Neuronal stem cell (in vitro differentiated cells): Measurements from ENCODE around the gene EFR3B.

Experiments
- DNase-seq: peaks from one replicate; pipeline ENCODE4 v3.0.0-alpha.2; 2013; ENCODE audit warnings: low spot score
- H2AFZ ChIP-seq: one replicate; pipeline ENCODE4 v1.6.1; 2013; ENCODE audit warnings: mild to moderate bottlenecking, low read length, inconsistent platforms
- H2AK5ac ChIP-seq: 2 replicates; pipeline ENCODE4 v1.6.1; 2013; ENCODE audit warnings: low read depth, mild to moderate bottlenecking, inconsistent platforms, low read length, moderate library complexity, mixed read lengths
- H2BK120ac ChIP-seq: 2 replicates; pipeline ENCODE4 v1.6.1; 2013; ENCODE audit warnings: low read depth, mild to moderate bottlenecking, inconsistent platforms, low read length, moderate library complexity, mixed read lengths
- H2BK12ac ChIP-seq: one replicate; pipeline ENCODE4 v1.6.1; 2013; ENCODE audit warnings: low read length, inconsistent platforms
- H2BK15ac ChIP-seq: 2 replicates; pipeline ENCODE4 v1.6.1; 2013; ENCODE audit warnings: mild to moderate bottlenecking, low read length, inconsistent platforms, mixed read lengths
- H2BK5ac ChIP-seq: one replicate; pipeline ENCODE4 v1.6.1; 2013; ENCODE audit warnings: inconsistent platforms, mild to moderate bottlenecking, low read length, moderate library complexity
- H3K14ac ChIP-seq: one replicate; pipeline ENCODE4 v1.6.1; 2013; ENCODE audit warnings: low read length, inconsistent platforms
- H3K18ac ChIP-seq: 2 replicates; pipeline ENCODE4 v1.6.1; 2013; ENCODE audit warnings: low read length, inconsistent platforms
- H3K23ac ChIP-seq: 2 replicates; pipeline ENCODE4 v1.6.1; 2013; ENCODE audit warnings: low read depth, mild to moderate bottlenecking, mixed read lengths, low read length, inconsistent platforms; ENCODE audit not compliant: poor library complexity
- H3K27ac ChIP-seq: replicated peaks from 3 replicates; pipeline ENCODE4 v1.5.1; 2013; ENCODE audit warnings: low read length, inconsistent platforms
- H3K27me3 ChIP-seq, 3 experiments: 2 replicates each; pipeline ENCODE4 v1.6.1; 2013; ENCODE audit warnings: low read length in 3 of 3, mild to moderate bottlenecking in 2 of 3, inconsistent platforms in 1 of 3, low read depth in 1 of 3, mixed read lengths in 1 of 3, moderate library complexity in 1 of 3; ENCODE audit not compliant: control insufficient read depth in 3 of 3, insufficient read depth in 3 of 3
- H3K36me3 ChIP-seq, 2 donors: replicated peaks in 1 of 2; 2 replicates each; pipeline ENCODE4 v1.6.1; 2013; ENCODE audit warnings: low read length in 2 of 2; ENCODE audit not compliant: control insufficient read depth in 2 of 2, insufficient read depth in 2 of 2
- H3K4ac ChIP-seq: 2 replicates; pipeline ENCODE4 v1.6.1; 2013; ENCODE audit warnings: inconsistent platforms, mild to moderate bottlenecking, low read length, moderate library complexity
- H3K4me1 ChIP-seq, 2 donors: 1 replicate in 1 of 2; 2 replicates in 1 of 2; pipeline ENCODE4 v1.6.1; 2013; ENCODE audit warnings: low read length in 2 of 2, low read depth in 1 of 2; ENCODE audit not compliant: control insufficient read depth in 2 of 2, insufficient read depth in 1 of 2
- H3K4me2 ChIP-seq: one replicate; pipeline ENCODE4 v1.6.1; 2013; ENCODE audit warnings: mild to moderate bottlenecking, low read length, inconsistent platforms; ENCODE audit not compliant: insufficient read depth, poor library complexity, severe bottlenecking
- H3K4me3 ChIP-seq, 2 donors: 2 replicates each; pipeline ENCODE4 v1.5.1; 2013; ENCODE audit warnings: low read length in 2 of 2, mild to moderate bottlenecking in 2 of 2, inconsistent platforms in 1 of 2, moderate library complexity in 1 of 2
- H3K79me1 ChIP-seq: one replicate; pipeline ENCODE4 v1.6.1; 2013; ENCODE audit warnings: low read depth, mild to moderate bottlenecking, inconsistent platforms, low read length, moderate library complexity
- H3K9ac ChIP-seq: one replicate; pipeline ENCODE4 v1.6.1; 2013; ENCODE audit warnings: mild to moderate bottlenecking, low read depth, low read length, inconsistent platforms; ENCODE audit not compliant: poor library complexity
- H3K9me3 ChIP-seq, 2 donors: replicated peaks in 1 of 2; 2 replicates each; pipeline versions ENCODE3 to v1.6.1; 2013; ENCODE audit warnings: low read length in 2 of 2, mild to moderate bottlenecking in 2 of 2, inconsistent platforms in 1 of 2, low read depth in 1 of 2, mixed read lengths in 1 of 2, moderate library complexity in 1 of 2; ENCODE audit not compliant: control insufficient read depth in 2 of 2, insufficient read depth in 1 of 2
- H4K8ac ChIP-seq: one replicate; pipeline ENCODE4 v1.6.1; 2013; ENCODE audit warnings: low read depth, mild to moderate bottlenecking, inconsistent platforms, low read length, moderate library complexity
- H4K91ac ChIP-seq: one replicate; pipeline ENCODE4 v1.6.1; 2013; ENCODE audit warnings: low read length, low read depth, mild to moderate bottlenecking, inconsistent platforms; ENCODE audit not compliant: poor library complexity
- WGBS, 2 donors: extraction: QIAGEN DNeasy Blood & Tissue Kit; methylation state at CpG; one replicate each; pipeline ENCODE4 v1.1.7; 2013; ENCODE audit warnings: missing lambda C conversion rate in 2 of 2, mixed read lengths in 1 of 2; ENCODE audit not compliant: insufficient read length in 2 of 2, insufficient replicate concordance in 1 of 2; ENCODE audit errors: extremely low coverage in 2 of 2; 5-methylcytosine and 5-hydroxymethylcytosine counted together

Gene EFR3B

DNA sequence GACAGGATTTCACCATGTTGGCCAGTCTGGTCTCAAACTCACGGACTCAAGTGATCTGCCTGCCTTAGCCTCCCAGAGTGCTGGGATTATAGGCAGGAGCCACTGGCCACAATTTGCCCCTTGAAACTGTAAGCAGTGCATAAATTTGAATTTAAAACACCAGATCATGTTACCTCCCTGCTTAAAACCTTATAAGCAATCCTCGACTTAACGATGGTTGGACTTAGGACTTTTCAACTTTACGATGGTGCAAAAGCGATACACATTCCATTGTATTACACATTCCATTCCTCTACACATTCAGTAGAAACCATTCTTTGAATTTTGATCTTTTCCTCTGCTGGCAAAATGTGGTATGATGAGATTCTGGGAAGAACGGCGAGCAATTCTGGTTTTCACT lies 23.2 kb upstream of the EFR3B start:
- no peak for DNase-seq
- H3K9ac ChIP-seq: no peak overlapping the region
- no peaks in the 10 kb centered on the region for H3K79me1 ChIP-seq
- peaks cover 0 to 13% (median 0%) of the 10 kb centered on the region in 3 experiments for H3K27me3 ChIP-seq
- no peak overlapping the region for H2BK5ac ChIP-seq
- no peak overlapping the region for H3K23ac ChIP-seq
- no peaks in the 10 kb centered on the region for H3K9me3 ChIP-seq
- no peak overlapping the region for H3K4ac ChIP-seq
- H3K14ac ChIP-seq: no peak overlapping the region
- H4K8ac ChIP-seq: no peak overlapping the region
- no peak overlapping the region for H2AFZ ChIP-seq
- no peak overlapping the region for H3K18ac ChIP-seq
- H3K4me3 ChIP-seq: no peak overlapping the region
- H2BK120ac ChIP-seq: no peak overlapping the region
- H3K4me1 ChIP-seq: no peaks in the 10 kb centered on the region
- no CpG with 5 or more reads among the region's 7 CpGs for WGBS, 2 donors
- no peak overlapping the region for H2BK15ac ChIP-seq
- H3K36me3 ChIP-seq: no peaks in the 10 kb centered on the region
- H3K4me2 ChIP-seq: no peak overlapping the region
- no peak overlapping the region for H2AK5ac ChIP-seq
- no peak overlapping the region for H3K27ac ChIP-seq
- no peak overlapping the region for H4K91ac ChIP-seq
- no peak overlapping the region for H2BK12ac ChIP-seq

DNA sequence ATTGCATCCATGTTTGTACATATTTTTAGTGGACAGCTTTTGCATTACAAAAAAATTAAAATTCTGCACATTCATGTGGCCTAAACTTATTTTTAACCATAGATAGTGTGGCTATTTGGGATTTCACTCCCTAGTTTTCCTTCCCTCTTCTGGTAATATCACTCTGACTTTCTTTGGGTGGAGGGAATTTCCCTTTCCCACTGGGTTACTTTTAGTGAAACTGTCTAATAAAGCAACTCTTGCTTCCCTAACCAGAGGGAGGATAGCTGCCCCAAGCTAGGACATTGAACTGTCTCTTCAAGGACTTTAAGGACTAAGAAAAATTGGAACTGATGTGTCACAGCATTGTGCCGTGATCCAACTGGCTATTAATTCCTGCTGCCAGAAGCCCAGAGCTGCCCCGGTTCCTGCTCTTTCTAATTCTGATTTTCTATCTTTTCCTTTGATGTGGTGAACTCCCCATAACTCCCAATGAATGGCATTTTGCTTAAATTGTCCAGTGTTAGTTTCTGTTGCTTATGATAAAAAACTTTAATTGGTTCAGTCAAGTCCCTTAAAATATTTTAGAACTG lies 20.0 kb upstream of the EFR3B start:
- Histone ChIP-seq H3K4me3 (no peak overlapping the region), H2BK5ac (no peak overlapping the region)
- WGBS, 2 donors: no CpG with 5 or more reads among the region's 2 CpGs

DNA sequence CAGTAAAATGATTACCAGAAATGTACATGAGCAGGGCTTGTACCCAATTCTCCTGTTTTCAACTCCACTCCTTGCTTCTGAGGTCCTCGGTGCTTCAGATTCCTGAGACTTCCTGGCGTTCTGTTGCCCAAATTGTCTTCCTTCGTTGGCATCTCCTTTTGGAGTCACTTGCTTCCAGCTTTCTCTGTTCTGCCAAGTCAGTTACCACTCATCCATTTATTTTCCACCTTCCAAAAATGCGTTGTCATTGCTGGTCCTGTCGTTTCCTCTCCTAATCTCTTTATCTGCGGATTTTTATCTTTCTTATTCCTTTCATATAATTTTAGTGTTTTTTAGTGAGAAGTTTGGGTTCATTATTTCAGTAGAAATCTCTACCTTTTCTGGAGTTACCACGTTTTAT lies 18.5 kb upstream of the EFR3B start:
- Histone ChIP-seq H3K9me3 (no peaks in the 10 kb centered on the region), H3K18ac (no peak overlapping the region), H3K27me3 (peaks cover 0 to 16% (median 0%) of the 10 kb centered on the region in 3 experiments), H3K14ac (no peak overlapping the region), H3K9ac (no peak overlapping the region), H2BK5ac (no peak overlapping the region), H3K27ac (no peak overlapping the region), H2AK5ac (no peak overlapping the region), H3K4ac (no peak overlapping the region), H3K4me1 (no peaks in the 10 kb centered on the region), H2AFZ (no peak overlapping the region), H2BK15ac (no peak overlapping the region), H3K4me3 (no peak overlapping the region), H2BK12ac (no peak overlapping the region), H2BK120ac (no peak overlapping the region), H3K23ac (no peak overlapping the region), H3K79me1 (no peaks in the 10 kb centered on the region), H4K91ac (no peak overlapping the region), H4K8ac (no peak overlapping the region), H3K4me2 (no peak overlapping the region), H3K36me3 (no peaks in the 10 kb centered on the region)
- WGBS, 2 donors: no CpG with 5 or more reads among the region's 7 CpGs
- DNase-seq: no peak

More for the DNA sequence above, 20.0 kb upstream of the EFR3B start:
- no peak overlapping the region for H2AK5ac ChIP-seq
- no peak overlapping the region for H2AFZ ChIP-seq
- no peak overlapping the region for H3K4me2 ChIP-seq
- no peaks in the 10 kb centered on the region for H3K79me1 ChIP-seq
- no peak overlapping the region for H3K4ac ChIP-seq
- H3K27ac ChIP-seq: no peak overlapping the region
- H3K36me3 ChIP-seq: no peaks in the 10 kb centered on the region
- no peak overlapping the region for H3K18ac ChIP-seq
- no peak overlapping the region for H3K14ac ChIP-seq
- no peak overlapping the region for H4K91ac ChIP-seq
- H3K9ac ChIP-seq: no peak overlapping the region
- H2BK12ac ChIP-seq: no peak overlapping the region
- H2BK15ac ChIP-seq: no peak overlapping the region
- no peaks in the 10 kb centered on the region for H3K4me1 ChIP-seq
- no peak for DNase-seq
- no peak overlapping the region for H2BK120ac ChIP-seq
- no peaks in the 10 kb centered on the region for H3K9me3 ChIP-seq
- H4K8ac ChIP-seq: no peak overlapping the region
- H3K27me3 ChIP-seq: peaks cover 0 to 16% (median 0%) of the 10 kb centered on the region in 3 experiments
- no peak overlapping the region for H3K23ac ChIP-seq

DNA sequence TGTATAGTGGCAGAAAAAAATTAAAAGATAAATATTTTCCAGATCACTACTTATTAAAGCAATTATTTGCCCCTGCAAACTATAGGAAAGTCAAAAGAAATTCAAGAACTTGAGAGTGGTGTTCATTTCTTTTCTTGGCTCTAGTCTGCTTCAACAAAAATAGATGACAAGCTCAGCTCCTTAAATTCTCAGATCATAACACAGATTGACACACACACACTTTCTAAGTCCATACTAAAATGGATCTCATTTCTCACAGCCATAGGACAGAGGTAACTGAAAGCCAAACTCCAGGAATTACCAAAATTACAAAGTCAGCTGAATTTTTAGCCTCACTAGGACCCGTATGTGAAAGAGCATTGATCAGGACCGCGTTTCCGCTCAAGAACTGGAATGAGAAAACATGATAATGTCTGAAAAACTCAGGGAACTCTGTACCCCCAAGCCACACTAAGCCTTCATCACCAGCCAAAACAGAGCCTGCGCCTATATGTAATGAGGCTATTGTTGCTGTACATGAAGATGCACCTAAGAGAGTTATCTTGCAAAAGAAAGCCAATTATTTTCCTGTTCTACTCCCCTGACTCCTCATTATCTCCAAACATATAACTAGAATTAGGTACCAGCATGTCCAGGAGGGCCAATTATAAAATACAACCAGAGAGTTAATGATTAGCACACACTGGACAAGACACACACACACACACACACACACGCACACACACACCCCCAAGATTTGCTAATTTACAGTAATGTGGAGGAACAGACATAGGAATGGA lies 16.5 kb upstream of the EFR3B start:
- WGBS, 2 donors: no CpG with 5 or more reads among the region's 6 CpGs

More for the DNA sequence above, 16.5 kb upstream of the EFR3B start:
- no peak overlapping the region for H3K4me2 ChIP-seq
- no peak overlapping the region for H2BK5ac ChIP-seq
- peaks cover 0 to 16% (median 0%) of the 10 kb centered on the region in 3 experiments for H3K27me3 ChIP-seq
- H3K9ac ChIP-seq: no peak overlapping the region
- no peaks in the 10 kb centered on the region for H3K4me1 ChIP-seq
- H4K8ac ChIP-seq: no peak overlapping the region
- H3K14ac ChIP-seq: no peak overlapping the region
- H2BK15ac ChIP-seq: no peak overlapping the region
- no peak overlapping the region for H3K4ac ChIP-seq
- no peak overlapping the region for H3K18ac ChIP-seq
- no peak for DNase-seq
- no peak overlapping the region for H2BK120ac ChIP-seq
- H4K91ac ChIP-seq: no peak overlapping the region
- no peak overlapping the region for H2BK12ac ChIP-seq
- no peaks in the 10 kb centered on the region for H3K9me3 ChIP-seq
- no peak overlapping the region for H3K4me3 ChIP-seq
- H2AFZ ChIP-seq: no peak overlapping the region
- H3K79me1 ChIP-seq: no peaks in the 10 kb centered on the region
- no peaks in the 10 kb centered on the region for H3K36me3 ChIP-seq
- H3K23ac ChIP-seq: no peak overlapping the region
- H2AK5ac ChIP-seq: no peak overlapping the region
- H3K27ac ChIP-seq: no peak overlapping the region
